Measurements from ENCODE around the gene AMBRA1.

AMBRA1 gene

GRCh38 chr11:46477136-46477535, 116.7 kb downstream of the AMBRA1 start:
- Histone ChIP-seq H2AFZ (no peak overlapping the region), H3K4me3 (ENCODE audit: low read depth, low read length) (no peak overlapping the region), H3K79me2 (no peaks in the 10 kb centered on the region), H3K9me3 (ENCODE audit: control insufficient read depth, low read length) (no peaks in the 10 kb centered on the region), H3K27ac (no peak overlapping the region), H3K27me3 (ENCODE audit: control insufficient read depth, insufficient read depth, low read length) (no peaks in the 10 kb centered on the region), H3K4me2 (ENCODE audit: low read length) (no peak overlapping the region), H3K4me1 (peaks cover 9% of the 10 kb centered on the region), H3K36me3 (ENCODE audit: control insufficient read depth, insufficient read depth, low read length) (no peaks in the 10 kb centered on the region), H3K9ac (no peak overlapping the region)
- no peak for TF ChIP-seq CTCF (IDR thresholded peaks at IDR 0.05)

GRCh38 chr11:46475926-46476545, 117.8 kb downstream of the AMBRA1 start:
- Histone ChIP-seq H3K9ac (no peak overlapping the region), H3K4me2 (ENCODE audit: low read length) (no peak overlapping the region), H3K4me1 (peaks cover 9% of the 10 kb centered on the region), H3K4me3 (ENCODE audit: low read depth, low read length) (no peak overlapping the region), H3K27ac (no peak overlapping the region), H3K36me3 (ENCODE audit: control insufficient read depth, insufficient read depth, low read length) (no peaks in the 10 kb centered on the region), H3K27me3 (ENCODE audit: control insufficient read depth, insufficient read depth, low read length) (no peaks in the 10 kb centered on the region), H2AFZ (no peak overlapping the region), H3K79me2 (peaks cover 2% of the 10 kb centered on the region), H3K9me3 (ENCODE audit: control insufficient read depth, low read length) (no peaks in the 10 kb centered on the region)
- no peak for TF ChIP-seq CTCF (IDR thresholded peaks at IDR 0.05)

- Histone ChIP-seq H3K79me2 (peaks cover 2% of the 10 kb centered on the region), H2AFZ (no peak overlapping the region), H3K27ac (no peak overlapping the region), H3K27me3 (ENCODE audit: control insufficient read depth, insufficient read depth, low read length) (no peaks in the 10 kb centered on the region), H3K4me2 (ENCODE audit: low read length) (no peak overlapping the region), H3K36me3 (ENCODE audit: control insufficient read depth, insufficient read depth, low read length) (no peaks in the 10 kb centered on the region), H3K9ac (no peak overlapping the region), H3K4me3 (ENCODE audit: low read depth, low read length) (no peak overlapping the region), H3K4me1 (peaks cover 4% of the 10 kb centered on the region), H3K9me3 (ENCODE audit: control insufficient read depth, low read length) (no peaks in the 10 kb centered on the region)
- no peak for TF ChIP-seq CTCF (IDR thresholded peaks at IDR 0.05)
Measured at GRCh38 chr11:46475051-46475925, 118.5 kb downstream of the AMBRA1 start.

- H3K27ac ChIP-seq, result no peak overlapping the region
- peaks cover 4% of the 10 kb centered on the region for H3K4me1 ChIP-seq
- no peak overlapping the region for H2AFZ ChIP-seq
- no peak for TF ChIP-seq CTCF (IDR thresholded peaks at IDR 0.05)
- no peaks in the 10 kb centered on the region for H3K9me3 ChIP-seq (ENCODE audit: control insufficient read depth, low read length)
- H3K79me2 ChIP-seq, result peaks cover 2% of the 10 kb centered on the region
- H3K36me3 ChIP-seq (ENCODE audit: control insufficient read depth, insufficient read depth, low read length), result no peaks in the 10 kb centered on the region
- H3K27me3 ChIP-seq (ENCODE audit: control insufficient read depth, insufficient read depth, low read length), result no peaks in the 10 kb centered on the region
- no peak overlapping the region for H3K4me3 ChIP-seq (ENCODE audit: low read depth, low read length)
- H3K4me2 ChIP-seq (ENCODE audit: low read length), result no peak overlapping the region
- no peak overlapping the region for H3K9ac ChIP-seq
Measured at GRCh38 chr11:46472662-46472994, 121.2 kb downstream of the AMBRA1 start.
